HG03064 (cell line): ENCODE results near the gene DOCK11.
"Not testable (repeated sequence)": the region's sequence is repeated elsewhere in the genome, so short reads cannot be mapped to it uniquely, and the experiment has no call there.

Experiments
- ATAC-seq: cut with Tn5 transposase; IDR thresholded peaks from one replicate; pipeline ENCODE4 v1.9.1; 2021; ENCODE audit warnings: low read depth; ENCODE audit not compliant: unreplicated experiment

The DOCK11 gene

DNA sequence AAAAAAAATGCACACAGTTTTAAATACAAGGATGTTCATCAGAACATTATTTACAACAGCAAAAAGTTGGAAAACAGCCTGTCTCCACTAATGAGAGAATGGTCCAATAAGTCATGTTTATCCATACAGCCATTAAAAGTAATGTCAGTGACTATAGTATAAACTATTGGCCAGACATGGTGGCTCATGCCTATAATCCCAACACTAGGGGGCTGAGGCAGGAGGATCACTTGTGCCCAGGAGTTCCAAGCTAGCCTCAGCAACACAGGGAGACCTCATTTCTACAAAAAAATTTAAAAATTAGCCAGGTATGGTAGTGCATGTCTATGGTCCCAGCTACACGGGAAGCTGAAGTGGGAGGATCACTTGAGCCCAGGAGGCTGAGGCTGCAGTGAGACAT, 183.7 kb downstream of the DOCK11 start:
- no peak for ATAC-seq

DNA sequence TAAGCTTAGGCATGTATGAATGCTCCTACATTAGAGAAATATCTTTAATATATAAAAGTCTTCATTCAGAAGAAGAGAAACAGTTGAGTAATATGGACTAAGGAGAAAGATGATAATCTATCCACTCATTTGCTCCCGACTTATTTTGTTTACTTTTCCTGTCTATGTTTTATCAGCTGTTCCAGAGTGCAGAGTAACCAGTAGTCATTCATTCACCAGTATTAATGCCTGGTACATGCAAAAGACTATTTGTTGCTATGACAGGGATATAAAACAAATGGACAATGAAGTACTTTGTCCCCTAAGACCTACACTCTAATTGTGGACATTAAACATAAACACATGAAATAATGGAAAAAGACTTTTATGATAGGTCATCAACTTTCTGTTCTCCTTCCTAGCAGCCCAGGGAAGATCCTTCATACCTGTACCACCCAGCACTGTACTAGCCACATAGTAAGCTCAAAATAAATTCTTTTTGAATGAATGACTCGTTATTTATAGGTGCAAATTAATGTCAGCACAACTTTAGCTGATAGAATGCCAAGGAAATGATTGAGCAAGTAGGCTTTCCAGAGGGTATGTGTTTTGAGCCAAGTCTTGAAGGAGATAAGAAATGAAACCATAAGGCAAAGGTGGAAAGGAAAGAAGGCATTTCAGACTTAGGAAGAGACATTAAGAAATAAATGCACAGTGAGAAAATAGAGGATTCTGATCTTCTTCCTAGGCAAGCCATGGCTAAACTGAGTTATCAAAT, 186.8 kb downstream of the DOCK11 start:
- no peak for ATAC-seq

DNA sequence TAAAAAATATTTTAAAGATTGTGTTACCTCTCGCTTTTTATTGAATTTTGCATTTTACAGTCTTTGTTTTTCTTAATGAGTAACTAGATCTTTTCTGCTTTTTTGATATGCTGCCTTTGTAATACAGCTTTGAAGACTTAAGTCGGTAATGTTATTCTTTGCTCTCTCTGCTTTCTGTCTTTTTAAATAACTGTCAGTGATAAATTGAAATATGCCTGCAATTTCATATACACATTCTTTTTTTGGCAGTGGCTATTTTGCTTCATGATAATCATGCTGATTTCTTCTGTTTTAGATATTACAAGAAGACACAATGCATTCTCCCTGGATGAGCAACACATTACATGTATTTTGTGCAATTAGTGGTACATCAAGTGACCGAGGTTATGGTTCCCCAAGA, 189.8 kb downstream of the DOCK11 start:
- no peak for ATAC-seq

DNA sequence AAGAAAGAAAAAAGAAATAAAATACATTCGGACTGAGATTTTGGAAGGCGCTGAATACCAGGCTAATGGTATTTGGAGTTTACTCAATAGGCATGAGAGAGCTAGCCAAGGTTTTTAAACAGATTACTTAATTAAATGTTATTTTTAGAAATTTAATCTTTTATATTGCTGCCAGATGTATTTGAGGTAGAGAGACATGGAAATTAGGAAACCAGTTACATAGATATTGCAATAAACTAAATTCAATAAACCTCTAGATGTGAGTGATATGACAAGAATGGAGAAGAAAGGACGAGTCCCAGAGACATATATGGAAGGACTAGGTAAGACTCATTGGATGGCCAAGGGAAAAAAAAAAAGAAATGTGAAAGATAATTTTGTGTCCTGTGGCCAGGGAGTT, 193.3 kb downstream of the DOCK11 start:
- no peak for ATAC-seq

DNA sequence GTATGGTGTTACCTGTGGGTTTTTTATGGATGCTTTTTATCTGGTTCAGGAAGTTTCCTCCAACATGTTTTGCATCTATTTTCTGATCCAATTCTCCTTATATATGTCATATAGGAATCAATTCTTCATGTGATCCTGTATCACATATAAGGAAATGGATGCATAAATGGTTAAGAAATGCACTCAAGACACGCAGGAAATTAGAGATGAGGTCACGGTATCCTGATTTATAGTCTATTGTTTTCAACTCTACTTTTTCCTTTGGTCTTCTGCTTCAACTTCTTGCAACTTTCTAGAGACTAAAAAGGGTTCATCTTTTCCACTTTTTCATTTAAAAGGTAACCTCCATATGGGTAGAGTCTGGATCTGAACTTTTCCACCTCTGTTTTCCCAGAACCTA, 198.2 kb downstream of the DOCK11 start:
- ATAC-seq = no peak

DNA sequence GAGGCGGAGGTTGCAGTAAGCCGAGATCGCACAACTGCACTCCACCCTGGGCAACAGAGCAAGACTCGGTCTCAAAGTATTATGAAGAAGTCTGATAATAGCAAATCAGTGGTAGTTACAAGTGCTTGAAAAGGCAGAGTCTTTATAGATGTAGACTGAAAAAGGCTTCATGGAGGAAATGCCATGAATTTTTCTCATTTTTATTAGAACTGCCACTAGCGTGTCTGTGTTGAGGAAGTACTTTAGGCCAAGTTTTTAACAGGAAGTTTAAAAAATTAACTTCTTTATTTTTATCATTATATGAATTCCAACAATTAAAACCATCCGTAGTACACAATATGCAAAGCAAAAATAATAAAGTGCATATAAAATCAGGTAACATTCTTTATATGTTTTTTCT, 199.0 kb downstream of the DOCK11 start:
- ATAC-seq = no peak

DNA sequence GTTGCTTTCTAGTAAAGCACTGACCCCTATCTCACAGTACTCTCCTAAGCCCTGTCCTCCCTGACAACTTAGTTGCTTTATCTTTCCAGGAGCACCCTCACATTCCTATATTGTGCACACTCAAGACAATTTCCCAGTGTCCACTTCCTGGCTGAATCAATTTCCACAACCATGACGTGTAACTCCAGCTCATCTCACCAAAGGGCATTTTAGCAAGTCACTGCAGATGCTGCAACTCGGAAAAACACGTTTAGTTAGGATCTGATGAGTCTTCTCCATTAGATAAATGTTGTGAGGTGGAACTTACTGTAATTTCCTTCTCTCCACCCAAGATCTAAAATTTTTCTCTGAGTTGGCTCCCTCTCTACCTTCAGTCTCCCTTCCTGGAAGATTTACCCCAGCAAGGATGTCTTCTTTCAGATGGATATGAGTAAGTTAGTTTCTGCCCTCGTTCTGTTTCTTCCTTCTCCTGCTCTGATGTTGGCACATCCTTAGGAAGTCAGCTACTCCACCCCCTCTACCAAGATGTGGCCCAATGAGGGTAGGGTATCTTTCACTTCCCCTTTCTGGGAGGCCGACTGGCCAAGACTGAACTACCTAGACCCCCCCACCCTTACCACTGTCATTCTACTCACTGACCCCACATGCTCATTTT, 203.0 kb downstream of the DOCK11 start:
- no peak for ATAC-seq

DNA sequence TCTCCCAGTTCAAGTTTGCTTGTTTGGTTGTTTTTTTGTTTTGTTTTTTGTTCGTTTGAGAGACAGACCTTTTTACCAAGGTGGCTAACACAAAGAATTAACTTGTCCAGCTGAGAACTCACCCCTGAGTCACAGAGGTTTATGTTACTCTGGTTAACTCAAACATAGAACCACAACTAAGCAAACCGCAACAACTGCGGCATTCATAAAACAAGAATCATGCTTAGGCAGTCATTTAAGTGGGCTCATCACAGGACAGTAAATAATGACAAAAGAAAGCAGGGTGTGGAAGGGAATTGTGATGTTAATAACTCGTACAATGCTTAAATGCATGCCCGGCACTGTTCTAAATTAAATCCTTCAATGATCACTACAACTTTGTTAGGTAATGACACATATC, 207.1 kb downstream of the DOCK11 start:
- no peak for ATAC-seq

DNA sequence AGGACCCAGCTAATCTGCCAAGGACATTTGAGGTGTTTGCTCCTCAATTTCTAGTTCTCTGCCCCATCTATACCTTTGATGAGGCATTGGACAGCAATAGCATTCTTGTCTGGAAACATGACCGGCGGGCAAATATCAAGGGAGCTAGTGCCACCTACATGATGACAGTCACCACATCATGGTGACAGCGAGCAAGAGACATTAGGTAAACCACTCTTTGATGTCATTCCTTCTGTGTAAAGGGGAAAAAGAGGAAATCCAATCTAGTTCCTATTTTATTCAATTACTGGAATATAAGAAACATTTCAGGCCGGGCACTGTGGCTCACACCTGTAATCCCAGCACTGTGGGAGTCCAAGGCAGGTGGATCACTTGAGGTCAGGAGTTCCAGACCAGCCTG, 211.1 kb downstream of the DOCK11 start:
- no peak for ATAC-seq

DNA sequence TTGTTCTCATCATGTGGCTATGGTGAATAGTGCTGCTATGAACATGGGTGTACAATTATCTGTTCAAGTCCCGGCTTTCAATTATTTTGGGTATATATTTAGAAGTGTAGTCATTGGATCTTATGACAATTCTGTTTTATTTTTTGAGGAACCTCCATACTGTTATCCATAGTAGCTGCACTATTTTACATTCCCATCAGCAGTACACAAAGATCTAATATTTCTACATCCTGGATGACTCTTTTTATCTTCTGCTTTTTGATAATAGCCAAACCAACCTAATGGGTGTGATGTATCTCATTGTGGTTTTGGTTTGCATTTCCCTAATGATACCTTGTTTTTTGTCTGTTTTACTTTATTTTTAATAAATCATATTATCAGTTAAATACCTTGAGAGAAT, 218.9 kb downstream of the DOCK11 start:
- ATAC-seq = no peak

DNA sequence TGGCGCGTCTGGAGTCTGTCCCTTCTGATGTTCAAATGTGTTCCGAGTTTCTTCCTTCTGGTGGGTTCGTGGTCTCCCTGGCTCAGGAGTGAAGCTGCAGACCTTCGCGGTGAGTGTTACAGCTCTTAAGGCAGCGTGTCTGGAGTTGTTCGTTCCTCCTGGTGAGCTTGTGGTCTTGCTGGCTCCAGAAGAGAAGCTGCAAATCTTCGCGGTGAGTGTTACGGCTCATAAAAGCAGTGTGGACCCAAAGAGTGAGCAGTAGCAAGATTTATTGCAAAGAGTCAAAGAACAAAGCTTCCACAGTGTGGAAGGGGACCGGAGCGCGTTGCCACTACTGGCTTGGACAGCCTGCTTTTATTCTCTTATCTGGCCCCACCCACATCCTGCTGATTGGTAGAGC, 220.3 kb downstream of the DOCK11 start:
- not testable (repeated sequence) for ATAC-seq

DNA sequence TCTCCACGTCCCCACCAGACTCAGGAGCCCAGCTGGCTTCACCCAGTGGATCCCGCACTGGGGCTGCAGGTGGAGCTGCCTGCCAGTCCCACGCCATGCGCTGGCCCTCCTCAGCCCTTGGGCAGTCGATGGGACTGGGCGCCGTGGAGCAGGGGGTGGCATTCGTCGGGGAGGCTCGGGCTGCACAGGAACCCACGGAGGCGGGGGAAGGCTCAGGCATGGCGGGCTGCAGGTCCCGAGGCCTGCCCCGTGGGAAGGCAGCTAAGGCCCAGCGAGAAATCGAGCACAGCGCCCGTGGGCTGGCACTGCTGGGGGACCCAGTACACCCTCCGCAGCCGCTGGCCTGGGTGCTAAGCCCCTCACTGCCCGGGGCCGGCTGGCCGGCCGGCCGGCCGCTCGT, 221.2 kb downstream of the DOCK11 start:
- not testable (repeated sequence) for ATAC-seq

DNA sequence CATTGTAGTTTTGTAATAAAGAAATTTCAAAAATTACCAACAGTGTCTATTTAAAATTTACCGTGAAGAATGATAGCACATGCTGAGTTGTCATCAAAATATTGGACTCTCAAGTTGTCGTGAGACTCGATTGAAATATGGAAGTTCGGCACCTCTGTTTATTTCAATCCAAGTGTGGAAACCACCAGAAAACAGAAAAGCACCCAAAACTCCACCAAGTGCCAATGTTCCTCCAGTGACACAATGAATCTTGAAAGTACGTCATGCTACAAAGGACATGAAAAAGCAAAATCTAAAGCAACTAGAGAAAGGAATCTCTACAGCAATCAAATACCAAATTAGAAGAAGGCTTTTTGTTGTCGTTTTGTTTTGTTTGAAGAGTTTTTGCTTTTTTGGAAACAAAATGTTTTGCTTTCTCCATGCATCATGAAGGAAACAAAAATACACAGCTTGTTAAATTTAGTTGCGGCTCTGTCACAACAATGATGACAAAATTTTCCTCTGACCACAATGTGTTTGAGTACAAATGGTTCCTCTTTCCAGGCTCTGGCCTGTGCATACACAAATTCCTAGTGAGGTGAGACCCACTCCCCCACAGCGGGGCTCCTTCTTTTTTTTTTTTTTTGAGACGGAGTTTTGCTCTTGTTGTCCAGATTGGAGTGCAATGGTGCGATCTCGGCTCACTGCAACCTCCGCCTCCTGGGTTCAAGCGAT, 222.2 kb downstream of the DOCK11 start:
- ATAC-seq = no peak

DNA sequence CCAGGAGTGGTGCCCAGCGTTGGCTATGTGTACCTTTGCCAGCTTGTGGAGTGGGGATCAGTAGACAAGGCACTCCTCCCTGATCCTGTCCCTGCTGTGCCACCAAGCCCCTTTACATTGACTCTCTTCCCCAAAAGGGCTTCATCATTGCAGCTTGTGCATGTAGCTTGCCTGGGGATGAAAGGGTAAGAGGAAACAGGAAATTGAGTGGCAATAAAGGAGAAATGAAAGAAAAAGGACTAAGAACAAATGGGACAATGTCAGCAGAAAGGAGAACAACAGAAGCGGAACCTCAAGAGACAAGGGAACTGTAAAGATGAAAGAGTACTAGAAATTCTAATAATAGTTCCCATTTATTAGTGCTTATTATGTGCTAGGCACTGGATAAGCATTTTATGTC, 223.1 kb downstream of the DOCK11 start:
- no peak for ATAC-seq

DNA sequence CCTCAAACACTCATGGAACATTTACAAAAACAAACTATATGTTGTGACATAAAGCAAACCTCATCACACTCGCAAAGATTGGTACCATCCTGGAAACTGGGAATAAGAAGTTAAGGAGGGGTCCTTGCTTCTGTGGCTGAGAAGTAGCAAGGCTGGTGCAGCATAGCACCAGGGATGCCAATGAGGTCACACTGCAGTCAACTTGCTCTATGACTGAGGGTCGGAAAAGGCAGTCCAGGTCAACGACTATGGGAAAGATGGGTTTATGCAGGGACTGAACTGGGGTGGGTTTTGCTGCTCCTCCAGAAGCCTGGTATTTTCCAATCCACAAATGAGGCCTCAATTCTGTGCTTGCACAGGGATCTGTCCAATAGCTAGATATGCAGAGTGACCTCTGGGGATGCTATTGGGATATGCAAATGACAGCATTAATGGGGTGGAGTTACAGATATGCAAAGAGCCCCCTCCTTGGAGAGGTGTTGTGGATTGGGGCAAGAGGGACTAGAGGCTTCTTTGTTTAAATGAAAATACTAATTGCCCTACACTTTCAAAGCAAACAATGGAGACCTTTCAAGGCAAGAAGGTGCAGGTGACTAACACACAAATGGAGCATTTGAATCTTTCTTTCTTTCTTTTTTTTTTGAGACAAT, 224.6 kb downstream of the DOCK11 start:
- ATAC-seq = no peak

DNA sequence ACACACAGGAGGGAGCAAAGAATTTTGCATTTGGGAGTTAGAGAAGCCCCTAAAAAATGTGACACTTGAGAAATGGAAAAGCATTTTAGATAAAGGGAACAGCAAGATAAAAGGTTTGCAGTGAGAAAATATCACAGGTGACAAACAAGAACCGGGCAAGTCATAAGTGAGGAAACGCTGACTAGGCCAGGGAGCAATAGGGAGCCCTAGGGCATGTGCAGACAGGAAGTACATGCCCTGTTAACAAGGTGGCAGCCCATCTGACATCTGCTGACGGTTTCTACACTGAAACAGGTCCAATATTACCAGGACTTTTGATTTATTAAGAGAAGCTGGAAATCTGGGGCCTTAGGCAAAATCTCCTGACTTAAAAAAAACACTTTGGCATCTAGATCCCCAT, 227.8 kb downstream of the DOCK11 start:
- ATAC-seq = no peak

DNA sequence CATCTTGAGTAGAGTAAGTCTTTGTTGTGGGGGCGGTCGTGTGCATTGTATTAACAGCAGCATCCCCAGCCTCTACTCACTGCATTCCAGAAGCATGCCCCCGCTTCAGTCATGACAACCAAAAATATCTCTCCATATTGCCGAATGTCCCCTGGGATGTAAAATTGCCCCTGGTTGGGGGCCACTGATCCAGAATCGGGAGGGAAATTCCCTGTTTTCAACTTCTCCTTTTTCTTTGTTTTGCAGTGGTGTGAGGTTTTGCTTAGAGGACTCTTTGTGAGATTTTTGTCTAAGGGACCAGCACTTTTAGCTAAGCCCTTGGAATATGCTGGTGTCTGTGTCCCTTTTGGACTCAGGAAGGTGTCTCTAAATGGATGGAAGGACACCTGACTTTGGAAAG, 228.8 kb downstream of the DOCK11 start:
- no peak for ATAC-seq

DNA sequence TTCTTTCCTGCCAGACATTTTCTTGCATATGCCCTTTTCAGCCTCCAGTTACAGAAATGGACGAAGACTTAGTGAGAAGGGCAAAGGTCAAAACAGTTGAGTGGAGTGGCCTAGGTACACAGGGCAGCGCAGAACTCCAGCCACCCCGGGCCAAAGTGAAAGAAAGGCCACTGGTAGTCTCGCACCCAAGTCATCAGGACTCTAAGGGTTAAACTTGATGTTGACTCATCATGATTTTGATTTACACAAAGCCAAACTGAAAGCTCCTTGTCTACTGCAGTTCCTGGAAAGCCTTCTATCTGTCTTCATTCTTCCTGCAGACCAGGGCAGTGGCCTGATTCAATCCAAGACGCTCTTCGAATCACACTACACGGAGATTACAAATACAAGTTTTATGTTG, 229.2 kb downstream of the DOCK11 start:
- ATAC-seq = no peak

DNA sequence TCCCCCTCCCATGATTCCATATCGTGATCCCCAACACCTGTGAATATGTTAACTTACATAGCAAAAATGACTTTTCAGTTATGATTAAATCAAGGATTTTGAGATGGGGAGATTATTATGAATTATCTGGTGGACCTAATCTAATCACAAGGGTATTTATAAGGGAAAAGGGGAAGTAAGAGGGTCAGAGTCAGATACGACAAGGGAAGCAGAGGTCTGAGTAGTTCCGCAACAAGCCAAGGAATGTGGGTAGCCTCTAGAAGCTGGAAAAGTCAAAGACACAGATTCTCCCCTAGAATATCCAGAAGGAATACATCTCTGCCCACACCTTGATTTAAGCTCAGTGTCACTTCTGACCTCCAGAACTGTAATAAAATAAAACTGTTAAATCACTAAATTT, 230.8 kb downstream of the DOCK11 start:
- ATAC-seq = no peak

DNA sequence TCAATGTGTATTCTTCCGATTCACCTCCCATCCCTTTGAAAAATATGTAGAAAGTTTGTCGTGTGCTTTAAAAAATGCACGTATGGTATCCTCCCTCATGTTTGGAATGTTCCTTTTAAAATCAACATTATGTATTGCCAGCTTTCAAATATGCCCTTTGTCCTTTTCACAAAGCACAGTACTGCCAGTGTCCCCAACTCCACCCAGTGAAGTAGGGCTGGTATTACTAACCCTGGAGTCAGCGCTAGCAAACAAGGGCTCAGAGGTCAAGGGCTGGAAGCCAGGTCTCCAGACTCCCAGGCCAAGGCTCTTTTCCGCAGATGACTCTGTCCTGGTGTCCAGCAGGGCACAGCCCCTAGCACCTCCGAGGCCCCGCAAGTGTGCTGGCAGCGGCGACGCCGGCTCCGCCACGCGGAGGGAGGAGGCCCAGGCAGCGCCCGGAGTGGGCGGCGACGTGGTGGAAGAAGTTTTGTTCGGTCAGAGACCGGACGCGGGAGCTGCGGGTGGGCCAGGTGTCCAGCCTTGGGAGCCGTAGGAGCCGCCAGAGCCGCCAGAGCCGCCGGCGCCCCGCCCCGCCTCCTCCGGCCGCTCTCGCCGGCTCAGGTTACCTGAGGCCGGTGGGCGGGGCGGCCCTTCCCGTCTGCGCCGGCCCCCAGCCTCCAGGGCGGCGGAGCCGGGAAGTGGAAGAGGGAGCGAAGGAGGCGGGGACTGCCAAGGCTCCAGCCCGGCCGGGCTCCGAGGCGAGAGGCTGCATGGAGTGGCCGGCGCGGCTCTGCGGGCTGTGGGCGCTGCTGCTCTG, 231.5 kb downstream of the DOCK11 start, which contains the start of gene IL13RA1:
IL13RA1 (plus strand) TSS at position 720 of the 799 bp plus-strand sequence; CDS start at position 753, 33 bp downstream.
- ATAC-seq = no peak
